Kidney (tissue), 14 donors: ENCODE data around the gene DDIAS. TPM values are rescaled to one million over a fixed set of nuclear protein-coding genes. Genes with fewer than 3 reads are reported as not detected.

Experiments used
- DNase-seq, 5 donors: peaks; one replicate each; pipeline ENCODE4 v3.0.0-alpha.2; 2013 to 2020
- FAIRE-seq: peaks from 2 replicates; lab custom pipeline; 2012; peaks lifted over from hg19 to GRCh38; lab: Jason Lieb, UNC
- H3K27ac ChIP-seq, 2 donors: one replicate each; pipeline ENCODE4 v1.7.0; 2013; ENCODE audit warnings: low read depth in 2 of 2, low read length in 2 of 2, inconsistent platforms in 1 of 2
- H3K27me3 ChIP-seq: one replicate; pipeline ENCODE4 v1.7.1; 2013; ENCODE audit warnings: low read length, inconsistent platforms; ENCODE audit not compliant: control insufficient read depth, insufficient read depth
- H3K36me3 ChIP-seq, 3 donors: one replicate each; pipeline versions ENCODE4 v1.7.0 to v1.7.1; 2013; ENCODE audit warnings: low read length in 3 of 3, control low read depth in 1 of 3, inconsistent platforms in 1 of 3; ENCODE audit not compliant: insufficient read depth in 3 of 3, control insufficient read depth in 2 of 3
- H3K4me1 ChIP-seq, 3 donors: one replicate each; pipeline versions ENCODE4 v1.7.0 to v1.7.1; 2013; ENCODE audit warnings: low read length in 3 of 3, inconsistent platforms in 1 of 3, low read depth in 1 of 3; ENCODE audit not compliant: control insufficient read depth in 2 of 3, insufficient read depth in 2 of 3
- H3K4me3 ChIP-seq, 3 donors: one replicate each; pipeline versions ENCODE4 v1.7.0 to v1.8.1; 2013; ENCODE audit warnings: low read length in 3 of 3, control low read depth in 1 of 3, inconsistent platforms in 1 of 3
- H3K9ac ChIP-seq, 3 donors: one replicate each; pipeline versions ENCODE4 v1.7.0 to v1.7.1; 2013; ENCODE audit warnings: low read length in 3 of 3, control low read depth in 1 of 3, inconsistent platforms in 1 of 3
- H3K9me3 ChIP-seq, 3 donors: one replicate each; pipeline versions ENCODE4 v1.7.0 to v1.7.1; 2013; ENCODE audit warnings: low read length in 3 of 3, control low read depth in 1 of 3, inconsistent platforms in 1 of 3; ENCODE audit not compliant: control insufficient read depth in 2 of 3, insufficient read depth in 1 of 3
- CTCF ChIP-seq: IDR thresholded peaks from 3 replicates; pipeline ENCODE4 v1.5.1; 2012; ENCODE audit warnings: mild to moderate bottlenecking, moderate library complexity, borderline replicate concordance; ENCODE audit not compliant: insufficient read depth; ENCODE audit errors: extremely low read depth
- intact Hi-C: fragments of 100-400 bp; cut with DNase I; formaldehyde crosslinking; loops from one replicate; pipeline ENCODE4 v1.11.1; 2022
- polyA plus RNA-seq: library from polyadenylated mRNA; stranded (reverse); fragments of 350-450 nt; fragmentation: Illumina TruSeq; extraction: RNeasy Lipid Tissue Mini Kit (QIAGEN cat#74804); gene quantifications from one replicate; pipeline ENCODE4 v1.2.3, GENCODE V29; 2014; ENCODE audit warnings: low read depth, low replicate concordance; ENCODE audit not compliant: insufficient read depth
- total RNA-seq: library from RNA; stranded (reverse); fragmentation: NEBNext Ultra II Directional; extraction: Animal tissue kit (Norgen Biotek cat#: 25700); gene quantifications from one replicate; pipeline ENCODE4 v1.2.1, GENCODE V29; 2021
- donor health status: control.
- donor health status: control.
- donor health status: control.
- donor health status: control.
- donor health status: control.
- donor health status: DM: yes; HTN: yes; CAD: no.
- donor health status: Normal renal cell carcinoma (clear cell type).

Gene DDIAS
- total and polyA plus RNA-seq, 2 donors from 2014 or later, result 0.19 to 1.4 TPM

- TF ChIP-seq CTCF, result no peak
- H3K36me3 ChIP-seq, result no peaks in the 10 kb centered on the region
- no peaks in the 10 kb centered on the region for H3K4me1 ChIP-seq
- no peaks in the 10 kb centered on the region for H3K9me3 ChIP-seq
- no peak overlapping the region for H3K4me3 ChIP-seq
- DNase-seq, result no peak
- peak; percentile 37 for FAIRE-seq
- intact Hi-C loops, result no loop called here
- H3K9ac ChIP-seq, result no peak overlapping the region
- H3K27me3 ChIP-seq, result no peaks in the 10 kb centered on the region
- no peak overlapping the region for H3K27ac ChIP-seq
Measured at GRCh38 chr11:82924522-82925224, 23.1 kb downstream of the DDIAS start.

DNA sequence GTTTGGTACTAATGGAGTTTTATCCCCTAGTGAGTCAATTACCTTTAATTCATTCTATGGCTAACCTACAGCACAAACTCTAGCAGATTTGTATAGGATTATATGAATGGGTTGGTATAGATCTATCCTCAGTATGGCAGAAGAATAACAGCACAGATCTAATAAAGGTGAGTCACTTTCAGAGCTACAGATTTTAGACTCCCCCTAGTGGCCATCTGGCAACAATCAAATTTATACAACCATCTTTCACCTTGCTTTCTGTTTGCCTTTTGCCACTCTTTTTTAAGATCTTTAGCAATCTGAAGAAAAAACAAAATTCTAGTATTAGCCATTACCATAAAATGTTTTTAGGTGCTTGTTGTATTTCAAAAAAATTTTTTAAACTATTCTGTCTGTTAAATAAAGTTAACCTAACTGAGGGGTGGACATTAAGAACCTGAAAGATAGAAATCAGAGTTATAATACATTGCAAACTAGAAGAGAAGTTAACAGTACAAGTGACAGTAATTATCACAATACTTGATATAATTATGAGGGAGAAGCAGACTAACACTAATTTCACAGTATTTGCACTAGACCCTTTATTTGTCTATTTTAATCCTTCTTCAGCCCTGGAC lies 25.8 kb downstream of the DDIAS start:
- DNase-seq (peak in 2 of 5 donors; percentile 31 to 57), FAIRE-seq (peak; percentile 97)
- Histone ChIP-seq H3K27ac (no peak overlapping the region), H3K27me3 (no peaks in the 10 kb centered on the region), H3K36me3 (no peaks in the 10 kb centered on the region), H3K4me1 (no peaks in the 10 kb centered on the region), H3K9ac (no peak overlapping the region), H3K4me3 (no peak overlapping the region), H3K9me3 (no peaks in the 10 kb centered on the region)
- TF ChIP-seq CTCF, result peak; percentile 63
- intact Hi-C loops, result no loop called here

DNA sequence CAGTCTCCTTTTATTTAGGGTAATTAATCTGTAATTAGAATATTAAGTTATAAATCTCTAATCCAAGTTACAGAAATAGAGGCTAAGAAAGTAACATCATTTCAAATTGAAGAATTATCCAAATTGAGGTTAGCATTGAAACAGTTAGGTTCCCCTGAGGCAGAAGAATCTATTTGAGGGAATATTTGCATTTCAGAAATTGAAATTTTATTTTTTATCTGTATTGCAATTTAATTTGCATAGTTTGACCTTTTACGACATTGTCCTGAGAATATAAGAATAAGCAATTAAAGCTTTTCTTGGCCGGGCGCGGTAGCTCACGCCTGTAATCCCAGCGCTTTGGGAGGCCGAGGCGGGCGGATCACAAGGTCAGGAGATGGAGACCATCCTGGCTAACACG lies 27.6 kb downstream of the DDIAS start:
- no peaks in the 10 kb centered on the region for H3K36me3 ChIP-seq
- intact Hi-C loops, result no loop called here
- DNase-seq (no peak), FAIRE-seq (no peak)
- no peaks in the 10 kb centered on the region for H3K9me3 ChIP-seq
- H3K4me3 ChIP-seq, result no peak overlapping the region
- H3K9ac ChIP-seq, result no peak overlapping the region
- no peaks in the 10 kb centered on the region for H3K27me3 ChIP-seq
- TF ChIP-seq CTCF, result no peak
- no peaks in the 10 kb centered on the region for H3K4me1 ChIP-seq
- no peak overlapping the region for H3K27ac ChIP-seq
